NCI-H1694 (cell line): ENCODE data around the gene COMMD7.

Experiments
- DNase-seq: peaks from one replicate; lab custom pipeline; 2025; lab: John Stamatoyannopoulos, UW

Gene COMMD7

DNA sequence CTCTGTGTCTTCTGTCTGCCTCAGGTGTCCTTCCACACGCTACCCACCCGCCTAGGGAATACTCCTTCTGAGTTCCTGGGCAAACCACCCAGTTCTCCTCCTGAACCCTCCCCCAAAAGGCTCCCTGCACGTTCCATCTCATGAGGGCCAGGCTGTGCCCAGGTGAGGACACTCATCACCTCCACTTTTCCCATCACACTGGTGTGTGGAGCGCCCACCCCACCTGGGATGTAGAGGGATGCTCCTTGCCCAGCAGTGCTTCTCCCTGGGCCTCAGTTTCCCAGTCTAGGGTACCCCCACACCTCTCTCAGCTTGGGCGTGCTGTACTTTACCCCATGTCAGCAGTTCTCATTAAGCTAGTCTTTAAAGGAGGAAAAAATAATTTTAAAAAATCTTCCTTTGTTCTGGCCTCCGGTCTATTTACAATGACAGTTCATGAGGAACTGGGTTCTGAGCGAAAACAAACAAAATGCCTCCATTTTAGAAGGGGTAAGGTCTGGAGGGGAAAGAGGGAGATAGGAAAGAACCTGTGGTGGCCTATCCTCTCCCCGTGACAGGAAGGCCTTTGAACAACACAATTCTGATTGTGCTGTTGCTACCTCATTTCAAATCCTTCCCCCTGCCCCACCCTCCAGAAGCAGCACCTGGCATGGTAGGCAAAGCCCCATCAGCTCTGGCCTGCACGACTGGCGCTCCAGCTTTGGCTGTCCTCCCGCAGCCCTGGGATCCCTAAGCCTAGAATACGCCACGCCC is 67.9 kb downstream of the COMMD7 start:
- DNase-seq, result no peak

DNA sequence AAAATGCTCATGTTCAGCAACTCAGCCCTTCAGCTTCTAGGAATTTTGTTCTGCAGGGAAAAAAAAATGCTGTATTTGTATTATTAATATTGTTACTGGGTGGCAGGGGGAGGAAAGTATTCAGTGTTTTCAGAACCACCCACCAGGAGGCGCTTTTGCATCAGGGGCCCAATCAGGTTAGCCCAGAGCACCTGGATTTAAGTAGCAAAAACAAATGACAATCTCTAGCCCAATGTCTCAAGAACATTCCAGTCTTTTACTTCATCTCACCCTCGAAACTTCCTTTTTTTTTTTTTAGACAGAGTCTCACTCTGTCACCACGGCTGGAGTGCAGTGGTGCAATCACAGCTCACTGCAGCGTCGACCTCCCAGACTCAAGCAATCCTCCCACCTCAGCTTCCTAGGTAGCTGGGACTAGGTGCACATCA is 68.9 kb downstream of the COMMD7 start:
- peak; percentile 48 for DNase-seq

DNA sequence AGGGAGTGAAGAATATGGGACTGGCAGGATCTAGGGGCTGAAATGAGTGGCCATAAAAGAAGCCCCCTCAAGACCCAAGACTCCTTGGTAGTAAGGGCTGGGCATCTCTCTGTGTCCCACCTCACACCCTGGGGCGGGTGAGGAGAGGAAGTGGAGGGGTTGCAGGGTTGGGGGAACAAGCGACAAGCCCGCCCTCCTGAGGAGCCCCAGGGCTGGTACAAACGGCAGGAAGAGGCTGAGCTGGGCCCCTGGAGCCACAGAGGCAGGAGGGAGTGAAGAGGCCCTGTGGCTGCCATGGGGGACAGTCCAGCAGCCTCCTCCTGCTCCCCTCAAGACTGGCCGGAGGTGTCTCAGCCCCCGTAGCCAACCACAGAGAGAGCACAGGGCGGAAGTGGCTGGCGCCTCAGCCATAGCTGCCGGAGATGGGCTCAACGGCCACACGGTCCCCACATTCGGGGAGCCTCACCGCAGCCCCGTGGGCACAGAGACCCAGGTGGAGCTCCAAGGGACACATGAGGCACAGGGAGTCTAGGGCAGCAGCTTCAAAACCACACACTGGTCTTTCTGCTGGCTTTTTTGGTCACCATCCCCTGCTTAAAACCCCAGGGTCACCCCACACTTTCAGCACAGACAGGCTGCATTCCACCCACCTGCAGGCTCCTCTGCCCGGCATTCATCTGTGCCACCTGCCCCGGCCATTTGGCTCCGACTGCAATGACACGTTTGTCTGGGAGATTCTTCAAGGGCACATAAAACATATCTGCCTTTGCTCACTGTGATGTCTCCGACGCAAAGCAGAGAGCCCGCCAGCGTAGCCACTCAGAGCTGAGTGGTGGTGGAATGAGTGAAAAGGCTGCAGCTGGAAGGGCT is 70.0 kb downstream of the COMMD7 start:
- no peak for DNase-seq

DNA sequence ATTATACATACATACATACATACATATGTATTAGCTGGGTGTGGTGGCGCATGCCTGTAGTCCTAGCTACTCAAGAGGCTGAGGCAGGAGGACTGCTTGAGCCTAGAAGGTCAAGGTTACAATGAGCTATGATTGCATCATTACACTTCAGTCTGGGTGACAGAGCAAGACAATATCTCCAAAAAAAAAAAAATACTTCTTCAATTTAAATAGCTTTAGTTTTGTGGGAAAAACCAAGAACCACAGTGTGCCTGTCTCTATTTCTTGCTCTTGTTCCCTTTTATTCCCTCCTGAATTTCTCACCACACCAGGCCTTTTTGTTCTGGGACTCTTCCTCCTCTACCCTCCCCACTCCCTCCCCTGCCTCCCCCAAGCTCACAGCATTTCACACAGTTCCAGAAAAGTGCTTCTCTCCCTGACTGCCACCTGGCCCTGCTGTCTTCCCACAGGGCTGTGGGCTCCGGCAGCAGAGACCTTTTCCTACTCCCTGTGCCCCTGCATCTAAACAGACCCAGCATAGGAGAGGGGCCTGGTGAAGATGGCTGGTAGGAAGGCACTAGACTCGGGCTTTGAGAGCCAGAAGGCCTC is 70.8 kb downstream of the COMMD7 start:
- no peak for DNase-seq

DNA sequence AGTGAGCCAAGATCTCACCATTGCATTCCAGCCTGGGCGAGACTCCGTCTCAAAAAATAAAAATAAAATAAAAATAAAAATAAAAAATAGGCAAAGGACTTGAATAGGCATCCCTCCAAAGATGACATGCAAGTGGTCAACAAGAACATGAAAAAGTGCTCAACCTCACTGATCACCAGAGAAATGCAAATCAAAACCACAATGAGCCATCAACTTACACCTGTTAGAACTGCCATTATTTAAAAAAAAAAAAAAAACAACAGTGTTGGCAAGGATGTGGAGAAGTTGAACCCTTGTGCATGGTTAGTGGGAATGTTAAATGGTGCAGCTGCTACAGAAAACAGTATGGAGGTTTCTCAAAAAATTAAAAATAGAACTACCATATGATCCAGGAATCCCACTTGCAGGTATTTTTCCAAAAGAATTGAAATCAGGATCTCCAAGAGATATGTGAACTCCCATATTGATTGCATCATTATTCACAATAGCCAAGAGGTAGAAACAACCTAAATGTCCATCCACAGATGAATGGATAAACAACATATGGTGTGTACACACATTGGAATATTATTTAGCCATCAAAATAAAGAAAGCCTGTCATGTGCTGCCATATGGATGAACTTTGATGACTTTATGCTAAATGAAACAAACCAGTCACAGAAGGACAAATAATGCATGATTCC is 72.4 kb downstream of the COMMD7 start:
- DNase-seq, result no peak

DNA sequence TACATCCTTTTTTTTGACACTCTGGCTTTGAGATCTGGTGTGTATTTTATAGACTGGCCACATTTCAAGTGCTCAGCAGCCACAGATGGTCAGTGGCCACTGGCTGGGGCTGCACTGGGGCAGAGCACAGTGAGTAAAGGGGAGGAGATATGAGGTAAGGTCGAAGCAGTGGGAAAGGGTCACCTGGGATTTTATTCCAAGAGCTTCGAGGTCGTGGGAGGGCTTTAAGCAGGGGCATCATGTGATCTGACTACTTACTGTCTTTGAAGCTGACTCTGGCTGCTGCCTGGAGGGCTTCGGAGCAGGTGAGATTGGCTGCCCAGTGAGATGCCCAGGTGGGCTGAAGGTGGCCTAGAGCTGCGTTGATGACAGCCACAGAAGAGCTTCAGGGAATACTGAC is 76.2 kb downstream of the COMMD7 start:
- DNase-seq, result no peak

DNA sequence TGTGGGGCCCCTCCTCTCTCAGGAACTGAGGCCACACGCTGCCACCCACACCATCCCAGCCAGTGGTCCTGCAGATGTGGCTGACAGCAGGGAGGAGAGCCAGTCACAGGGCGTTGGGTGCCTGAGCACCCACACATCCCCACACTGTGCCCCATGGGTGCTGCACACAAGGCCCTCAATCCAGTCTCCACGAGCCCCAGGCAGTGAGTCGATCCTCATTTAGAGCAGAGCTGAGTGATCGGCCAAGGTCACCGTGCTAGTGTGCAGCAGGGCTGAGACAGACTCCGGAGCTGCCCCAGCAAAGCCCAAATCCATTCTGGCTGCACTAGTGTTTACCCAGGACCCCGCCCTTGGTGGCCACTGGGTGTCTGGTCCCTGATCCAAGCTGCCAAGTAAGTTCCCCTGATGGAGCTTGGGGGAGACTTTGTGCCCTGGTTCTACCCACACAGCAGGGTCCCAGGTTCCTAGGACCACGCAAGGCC is 78.5 kb downstream of the COMMD7 start:
- no peak for DNase-seq

DNA sequence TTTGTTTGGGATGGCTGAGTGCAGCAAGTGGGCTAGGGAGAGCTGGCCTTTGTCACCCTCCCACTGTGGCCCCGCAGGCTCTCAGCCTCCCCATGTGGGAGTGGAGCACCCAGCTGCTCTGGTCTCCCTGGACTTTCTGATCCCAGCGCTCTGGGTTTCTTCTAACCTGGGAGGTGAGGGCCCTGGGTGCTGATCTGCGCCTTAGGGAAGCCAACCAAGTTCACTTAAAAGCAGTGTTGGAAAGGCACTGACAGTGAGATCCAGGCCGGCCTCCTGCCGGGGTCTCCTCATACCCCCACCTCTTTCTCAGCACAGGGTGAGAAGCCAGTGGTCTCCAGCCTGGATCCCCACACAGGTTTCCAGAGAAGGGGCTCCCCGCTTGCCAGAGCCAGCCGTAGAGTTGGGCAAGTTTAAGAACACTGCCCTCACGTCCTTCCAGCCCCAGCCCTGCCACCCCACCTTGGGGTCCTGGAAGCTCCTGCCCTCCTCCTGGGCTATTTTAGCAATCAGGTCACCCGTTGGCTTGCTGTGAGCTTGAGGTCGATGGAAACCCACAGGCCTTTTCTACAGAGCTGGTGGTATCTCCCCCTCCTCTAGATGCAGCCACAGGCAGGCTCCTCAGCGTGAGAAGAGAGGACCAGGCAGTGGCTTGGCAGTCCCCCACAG is 79.1 kb downstream of the COMMD7 start:
- DNase-seq, result no peak

DNA sequence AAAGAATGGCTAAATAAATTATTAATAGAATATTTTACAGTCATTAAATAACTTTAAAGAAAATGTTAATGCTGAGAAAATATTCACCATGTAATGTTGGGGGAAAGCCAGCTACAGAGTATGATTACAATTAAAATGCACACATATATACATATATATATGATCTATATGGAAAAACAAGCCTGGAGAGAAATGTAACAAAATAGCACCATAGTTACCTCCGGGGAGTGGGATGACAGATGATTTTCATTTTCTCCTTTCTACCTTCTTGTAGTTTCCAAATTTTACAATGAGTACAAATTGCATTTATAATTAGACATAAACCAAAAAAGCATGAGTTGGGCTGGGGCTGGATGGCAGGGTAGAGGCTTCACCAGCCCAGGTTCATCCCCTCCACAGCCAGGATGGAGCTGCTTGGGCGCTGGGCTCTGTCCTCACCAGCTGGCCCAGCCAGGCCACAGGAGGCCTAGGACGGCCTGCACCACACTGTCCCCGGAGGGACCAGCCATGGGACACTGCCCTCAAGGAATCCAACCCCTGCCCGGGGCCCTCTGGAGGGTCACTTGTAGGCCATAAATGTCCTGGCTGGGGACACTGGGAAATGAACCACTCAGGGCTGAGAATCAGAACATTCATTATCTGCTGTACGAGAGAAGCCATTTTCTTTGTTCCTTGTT is 79.8 kb downstream of the COMMD7 start:
- DNase-seq, result no peak

DNA sequence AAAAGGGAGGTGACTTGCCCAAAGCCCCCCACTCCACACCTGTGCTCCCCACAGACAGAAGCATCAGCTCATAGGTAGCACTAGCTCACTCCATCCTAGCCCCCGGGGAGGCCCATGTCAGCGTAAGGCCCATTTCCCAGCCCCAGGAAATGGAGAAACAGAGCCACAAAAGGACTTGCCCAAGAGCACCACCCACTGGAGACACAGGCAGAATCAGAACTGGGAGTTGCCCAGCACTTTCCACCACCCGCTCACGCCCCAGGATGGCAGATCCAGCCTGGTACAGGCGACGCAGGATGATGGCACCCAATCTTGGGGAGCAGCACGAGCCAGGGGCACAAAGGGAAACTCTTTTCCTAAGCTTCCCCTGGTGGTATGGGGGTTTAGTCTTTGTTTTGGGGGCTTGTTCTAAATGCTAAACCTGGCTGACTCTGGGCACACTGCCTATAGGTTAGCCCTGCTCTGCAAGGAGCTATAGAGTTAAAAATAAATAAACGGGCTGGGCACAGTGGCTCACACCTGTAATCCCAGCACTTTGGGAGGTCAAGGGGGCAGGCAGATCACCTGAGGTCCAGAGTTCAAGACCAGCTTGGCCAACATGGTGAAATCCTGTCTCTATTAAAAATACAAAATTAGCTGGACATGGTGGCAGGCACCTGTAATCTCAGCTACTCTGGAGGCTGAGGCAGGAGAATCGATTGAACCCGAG is 81.3 kb downstream of the COMMD7 start:
- no peak for DNase-seq

DNA sequence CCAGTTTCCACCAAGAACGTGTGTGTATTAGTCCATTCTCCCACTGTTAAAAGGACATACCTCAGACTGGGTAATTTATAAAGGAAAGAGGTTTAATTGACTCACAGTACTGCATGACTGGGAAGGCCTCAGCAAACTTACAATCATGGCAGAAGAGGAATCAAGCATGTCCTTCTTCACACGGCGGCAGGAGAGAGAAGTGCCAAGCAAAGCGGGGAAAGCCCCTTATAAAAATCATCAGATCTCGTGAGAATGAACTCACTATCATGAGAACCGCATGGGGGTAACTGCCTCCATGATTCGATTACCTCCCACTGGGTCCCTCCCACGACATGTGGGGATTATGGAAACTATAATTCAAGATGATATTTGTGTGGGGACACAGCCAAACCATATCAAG is 82.6 kb downstream of the COMMD7 start:
- DNase-seq, result no peak

DNA sequence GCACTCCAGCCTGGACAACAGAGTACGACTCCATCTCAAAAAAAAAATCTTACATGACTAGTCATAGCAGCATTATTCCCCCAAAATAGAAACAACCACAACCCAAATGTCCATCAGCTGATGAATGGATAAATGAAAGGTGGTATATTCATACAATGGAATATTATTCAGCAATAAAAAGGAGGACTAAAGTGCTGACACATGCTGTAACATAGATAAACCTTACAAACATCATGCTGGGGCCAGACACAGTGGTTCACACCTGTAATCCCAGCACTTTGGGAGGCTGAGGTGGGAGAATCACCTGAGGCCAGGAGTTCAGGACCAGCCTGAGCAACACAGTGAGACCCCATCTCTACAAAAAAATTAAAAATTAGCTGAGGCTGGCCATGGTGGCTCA is 86.4 kb downstream of the COMMD7 start:
- DNase-seq, result no peak

DNA sequence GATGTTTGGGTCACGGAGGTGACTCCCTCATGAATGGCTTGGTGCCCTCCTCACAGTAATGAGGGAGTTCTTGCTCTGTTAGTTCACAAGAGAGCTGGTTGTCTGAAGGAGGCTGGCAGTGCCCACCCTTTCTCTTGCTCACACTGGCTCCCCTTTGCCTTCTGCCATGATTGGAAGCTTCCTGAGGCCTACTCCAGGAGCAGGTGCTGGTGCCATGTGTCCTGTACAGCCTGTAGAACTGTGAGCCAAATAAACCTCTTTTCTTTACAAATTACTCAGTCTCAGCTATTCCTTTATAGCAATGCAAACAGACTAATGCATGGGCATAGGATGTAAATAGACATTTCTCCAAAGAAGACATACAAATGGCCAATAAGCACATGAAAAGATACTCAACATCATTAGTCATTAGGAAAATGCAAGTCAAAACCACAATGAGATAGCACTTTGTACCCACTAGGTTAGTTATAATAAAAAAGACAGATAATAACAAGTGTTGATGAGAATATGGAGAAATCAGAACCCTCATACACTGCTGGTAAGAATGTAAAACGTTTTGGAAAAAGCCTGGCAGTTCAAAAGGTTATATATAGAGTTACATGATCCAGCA is 87.3 kb downstream of the COMMD7 start:
- DNase-seq, result no peak

DNA sequence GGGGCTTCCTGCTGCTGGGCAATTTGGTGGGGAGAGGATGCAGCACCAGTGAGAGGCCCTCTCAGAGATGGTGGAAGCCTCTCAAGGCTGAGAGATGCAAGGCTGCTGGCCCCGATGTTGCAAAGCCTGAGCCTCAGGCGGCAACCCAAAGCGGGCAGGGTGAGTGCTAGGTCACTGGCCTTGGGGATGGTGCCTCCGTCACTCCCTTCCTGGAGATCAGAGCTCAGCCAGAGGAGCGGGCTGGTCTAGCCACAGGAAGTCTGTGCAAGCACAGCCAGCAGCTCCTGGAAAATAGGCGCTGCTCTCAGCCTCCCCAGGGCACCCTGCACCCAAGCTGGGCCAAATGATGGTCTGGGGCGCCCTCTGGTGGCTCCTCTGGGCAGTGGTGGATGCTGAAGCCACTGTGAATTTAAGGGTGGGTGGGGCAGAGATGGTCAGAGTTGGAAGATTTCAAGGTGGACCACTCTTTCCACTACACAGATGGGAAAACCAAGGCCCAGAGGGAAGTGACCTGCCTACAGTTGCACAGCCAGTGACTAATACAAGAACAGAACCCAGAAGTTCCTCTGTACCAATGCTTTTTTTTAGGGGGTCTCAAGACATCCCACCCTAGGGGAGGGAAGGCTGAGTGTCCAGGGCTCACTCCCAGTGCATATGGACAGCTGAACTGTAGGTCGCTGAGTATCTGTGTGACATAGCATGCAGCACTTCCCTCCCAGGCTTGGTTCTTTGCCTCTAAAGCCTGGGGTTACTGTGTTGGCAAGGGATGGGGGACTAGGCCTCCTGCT is 90.3 kb downstream of the COMMD7 start:
- peak; percentile 56 for DNase-seq
